HepG2 (cell line): ENCODE measurements around the gene EWSR1. TPM values are rescaled to one million over a fixed set of nuclear protein-coding genes. Genes with fewer than 3 reads are reported as not detected.
A peak's percentile ranks its signal among the peaks of the same experiment; 100 is the strongest.

Experiments used
- CBX2 ChIP-seq, 2 experiments: fragments of 200-600 bp in 1 of 2; sonication (generic); formaldehyde crosslinking in 1 of 2; IDR thresholded peaks; 2 replicates each; pipeline versions ENCODE4 v1.7.0 to v1.8.1; 2018 to 2022; ENCODE audit warnings: low read depth in 2 of 2, low read length in 1 of 2, mild to moderate bottlenecking in 1 of 2, missing genetic modification reagents in 1 of 2
- CCDC6 ChIP-seq: sonication (generic); formaldehyde crosslinking; IDR thresholded peaks from 2 replicates; pipeline ENCODE4 v1.8.1; 2022; ENCODE audit warnings: mild to moderate bottlenecking, missing genetic modification reagents, moderate library complexity
- CEBPB ChIP-seq: IDR thresholded peaks from 2 replicates; pipeline ENCODE4 v1.6.1; 2011; ENCODE audit warnings: low read depth, low read length, improper control_type of control experiment, borderline replicate concordance
- GPN1 ChIP-seq: sonication (generic); formaldehyde crosslinking; IDR thresholded peaks from 2 replicates; pipeline ENCODE4 v1.5.1; 2020; ENCODE audit warnings: missing genetic modification reagents, borderline replicate concordance
- KDM6A ChIP-seq: IDR thresholded peaks from 2 replicates; pipeline ENCODE4 v1.6.1; 2016; ENCODE audit warnings: low read depth
- POGZ ChIP-seq: sonication (generic); formaldehyde crosslinking; IDR thresholded peaks from 2 replicates; pipeline ENCODE4 v1.4.0; 2020; ENCODE audit warnings: mild to moderate bottlenecking, missing genetic modification reagents
- PRPF4 ChIP-seq: fragments of 200-400 bp; formaldehyde crosslinking; IDR thresholded peaks from 2 replicates; pipeline ENCODE4 v1.6.1; 2016; ENCODE audit warnings: low read length, low read depth; ENCODE audit not compliant: poor library complexity, severe bottlenecking
- RNF2 ChIP-seq: fragments of 450-650 bp; conservative IDR thresholded peaks from 2 replicates; pipeline ENCODE4 v1.6.1; 2016; ENCODE audit warnings: low read depth
- WIZ ChIP-seq: sonication (generic); formaldehyde crosslinking; IDR thresholded peaks from 2 replicates; pipeline ENCODE4 v1.5.1; 2020; ENCODE audit warnings: mild to moderate bottlenecking, missing genetic modification reagents
- ZBTB21 ChIP-seq: sonication (generic); formaldehyde crosslinking; IDR thresholded peaks from 2 replicates; pipeline ENCODE4 v1.4.0; 2020; ENCODE audit warnings: missing genetic modification reagents
- ZBTB38 ChIP-seq: sonication (generic); formaldehyde crosslinking; IDR thresholded peaks from 2 replicates; pipeline ENCODE4 v1.5.1; 2020; ENCODE audit warnings: mild to moderate bottlenecking, missing genetic modification reagents
- ZNF224 ChIP-seq: sonication (generic); formaldehyde crosslinking; IDR thresholded peaks from 2 replicates; pipeline ENCODE4 v1.5.0; 2020; ENCODE audit warnings: mild to moderate bottlenecking, missing genetic modification reagents
- ZNF264 ChIP-seq: sonication (generic); formaldehyde crosslinking; IDR thresholded peaks from 2 replicates; pipeline ENCODE4 v1.4.0; 2020; ENCODE audit warnings: missing genetic modification reagents
- ZNF430 ChIP-seq: sonication (generic); formaldehyde crosslinking; IDR thresholded peaks from 2 replicates; pipeline ENCODE4 v1.9.0; 2021; ENCODE audit warnings: mild to moderate bottlenecking, missing genetic modification reagents
- ZNF451 ChIP-seq: sonication (generic); formaldehyde crosslinking; IDR thresholded peaks from 2 replicates; pipeline ENCODE4 v1.5.0; 2020; ENCODE audit warnings: mild to moderate bottlenecking, missing genetic modification reagents
- ZNF556 ChIP-seq: sonication (generic); formaldehyde crosslinking; IDR thresholded peaks from 2 replicates; pipeline ENCODE4 v1.4.0; 2020; ENCODE audit warnings: mild to moderate bottlenecking, missing genetic modification reagents, borderline replicate concordance
- ZNF614 ChIP-seq: IDR thresholded peaks from 2 replicates; pipeline ENCODE4 v1.6.1; 2018; ENCODE audit warnings: missing biosample characterization, missing genetic modification reagents, inconsistent platforms, borderline replicate concordance
- ZNF737 ChIP-seq: sonication (generic); formaldehyde crosslinking; IDR thresholded peaks from 2 replicates; pipeline ENCODE4 v1.5.0; 2020; ENCODE audit warnings: missing genetic modification reagents, mild to moderate bottlenecking, borderline replicate concordance
- ZNF768 ChIP-seq: sonication (generic); formaldehyde crosslinking; IDR thresholded peaks from 2 replicates; pipeline ENCODE4 v1.4.0; 2020; ENCODE audit warnings: missing genetic modification reagents
- polyA plus RNA-seq, 8 experiments: library from polyadenylated mRNA; depleted of rRNA in 3 of 8; stranded (reverse) in 7 of 8; unstranded in 1 of 8; fragments of >200 nt; fragmentation: Illumina TruSeq in 4 of 8; extraction: Trizol in 4 of 8; gene quantifications; 2 replicates each; pipeline versions ENCODE4 v1.2.1 to v1.2.3, GENCODE V29; 2011 to 2016; ENCODE audit warnings: low read depth in 4 of 8, missing spikeins in 1 of 8, mixed read lengths in 1 of 8; ENCODE audit not compliant: insufficient read depth in 1 of 8
- total RNA-seq, 5 experiments: library from RNA; depleted of rRNA; stranded (reverse); fragments of >200 nt; fragmentation: Illumina TruSeq; extraction: Trizol; gene quantifications; 2 replicates each; pipeline ENCODE4 v1.2.3, GENCODE V29; 2016; ENCODE audit warnings: low read depth in 1 of 5
- TF ChIP-seq, protein P1 (sequence below): sonication (generic); formaldehyde crosslinking; IDR thresholded peaks from 2 replicates; pipeline ENCODE4 v1.8.0; 2022; ENCODE audit warnings: mild to moderate bottlenecking, missing genetic modification reagents; ENCODE audit not compliant: insufficient replicate concordance
- TF ChIP-seq, protein P2 (sequence below): sonication (generic); formaldehyde crosslinking; IDR thresholded peaks from 2 replicates; pipeline ENCODE4 v1.5.1; 2020; ENCODE audit warnings: mild to moderate bottlenecking, missing genetic modification reagents
- TF ChIP-seq, protein P3 (sequence below): sonication (generic); formaldehyde crosslinking; IDR thresholded peaks from 2 replicates; pipeline ENCODE4 v1.4.0; 2020; ENCODE audit warnings: low read depth, missing genetic modification reagents

EWSR1 gene
- total and polyA plus RNA-seq, 2 of the 13 experiments (the other 11 are each of a cell fraction or from before 2014, with no cell fraction given), result 211 to 326 TPM

DNA sequence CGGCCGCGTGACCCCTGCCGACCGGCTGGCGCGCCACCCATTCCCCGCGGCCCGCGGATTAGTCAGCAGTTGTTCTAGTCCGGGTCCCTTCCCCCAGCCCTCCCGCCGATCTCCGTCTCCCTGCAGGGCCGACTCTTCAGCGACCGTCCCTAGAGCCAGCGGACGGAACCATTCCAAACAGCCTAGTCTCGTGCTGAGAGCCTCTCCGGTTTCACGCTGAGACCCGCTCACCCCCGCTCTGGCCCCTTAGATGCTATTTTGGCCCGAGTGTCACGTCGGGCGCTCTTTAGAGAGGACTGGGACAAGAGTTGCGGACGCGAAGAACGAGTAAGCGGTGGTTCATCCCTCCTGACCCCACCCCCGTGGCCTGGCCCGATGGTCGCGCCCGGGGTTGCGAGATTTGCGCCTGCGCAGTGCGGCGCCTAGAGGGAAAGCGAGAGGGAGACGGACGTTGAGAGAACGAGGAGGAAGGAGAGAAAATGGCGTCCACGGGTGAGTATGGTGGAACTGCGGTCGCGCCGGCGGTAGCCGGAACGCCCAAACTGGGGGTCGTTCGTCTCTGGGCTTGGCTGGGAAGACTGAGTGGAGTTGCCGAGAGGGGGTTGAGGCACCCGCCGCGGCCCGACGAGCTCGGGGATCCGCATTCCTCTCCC is at the start of gene EWSR1, which contains the start of gene RHBDD3 (continued):
- peak; percentile 84; the same call in 1 of the 2 replicates for TF ChIP-seq ZNF556 (CRISPR knock-in tag)
- TF ChIP-seq ZNF224 (CRISPR knock-in tag), result peak; percentile 94
- no peak for TF ChIP-seq ZBTB21
- no peak for TF ChIP-seq ZNF614 (CRISPR knock-in tag)
- peak; percentile 75 for TF ChIP-seq POGZ (CRISPR knock-in tag)
- TF ChIP-seq, protein P1, sequence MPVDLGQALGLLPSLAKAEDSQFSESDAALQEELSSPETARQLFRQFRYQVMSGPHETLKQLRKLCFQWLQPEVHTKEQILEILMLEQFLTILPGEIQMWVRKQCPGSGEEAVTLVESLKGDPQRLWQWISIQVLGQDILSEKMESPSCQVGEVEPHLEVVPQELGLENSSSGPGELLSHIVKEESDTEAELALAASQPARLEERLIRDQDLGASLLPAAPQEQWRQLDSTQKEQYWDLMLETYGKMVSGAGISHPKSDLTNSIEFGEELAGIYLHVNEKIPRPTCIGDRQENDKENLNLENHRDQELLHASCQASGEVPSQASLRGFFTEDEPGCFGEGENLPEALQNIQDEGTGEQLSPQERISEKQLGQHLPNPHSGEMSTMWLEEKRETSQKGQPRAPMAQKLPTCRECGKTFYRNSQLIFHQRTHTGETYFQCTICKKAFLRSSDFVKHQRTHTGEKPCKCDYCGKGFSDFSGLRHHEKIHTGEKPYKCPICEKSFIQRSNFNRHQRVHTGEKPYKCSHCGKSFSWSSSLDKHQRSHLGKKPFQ (CRISPR knock-in tag), result peak; percentile 80
- TF ChIP-seq ZNF768 (CRISPR knock-in tag), result peak; percentile 47; the same call in 1 of the 2 replicates
- no peak for TF ChIP-seq ZNF264 (CRISPR knock-in tag)
- no peak for TF ChIP-seq GPN1
- TF ChIP-seq CCDC6 (CRISPR knock-in tag), result no peak; the same call in 1 of the 2 replicates
- TF ChIP-seq KDM6A (CRISPR knock-in tag), result no peak
- TF ChIP-seq CBX2 (IDR thresholded peaks at IDR 0.05; ENCODE audit: low read depth, low read length), result no peak
- no peak for TF ChIP-seq CBX2 (CRISPR knock-in tag; IDR thresholded peaks at IDR 0.05; ENCODE audit: low read depth)
- TF ChIP-seq ZNF451 (CRISPR knock-in tag), result no peak; the same call in 1 of the 2 replicates
- TF ChIP-seq PRPF4, result peak; percentile 88
- peak; percentile 52; the same call in 1 of the 2 replicates for TF ChIP-seq ZNF430 (CRISPR knock-in tag)
- no peak for TF ChIP-seq ZNF737
- TF ChIP-seq, protein P2, sequence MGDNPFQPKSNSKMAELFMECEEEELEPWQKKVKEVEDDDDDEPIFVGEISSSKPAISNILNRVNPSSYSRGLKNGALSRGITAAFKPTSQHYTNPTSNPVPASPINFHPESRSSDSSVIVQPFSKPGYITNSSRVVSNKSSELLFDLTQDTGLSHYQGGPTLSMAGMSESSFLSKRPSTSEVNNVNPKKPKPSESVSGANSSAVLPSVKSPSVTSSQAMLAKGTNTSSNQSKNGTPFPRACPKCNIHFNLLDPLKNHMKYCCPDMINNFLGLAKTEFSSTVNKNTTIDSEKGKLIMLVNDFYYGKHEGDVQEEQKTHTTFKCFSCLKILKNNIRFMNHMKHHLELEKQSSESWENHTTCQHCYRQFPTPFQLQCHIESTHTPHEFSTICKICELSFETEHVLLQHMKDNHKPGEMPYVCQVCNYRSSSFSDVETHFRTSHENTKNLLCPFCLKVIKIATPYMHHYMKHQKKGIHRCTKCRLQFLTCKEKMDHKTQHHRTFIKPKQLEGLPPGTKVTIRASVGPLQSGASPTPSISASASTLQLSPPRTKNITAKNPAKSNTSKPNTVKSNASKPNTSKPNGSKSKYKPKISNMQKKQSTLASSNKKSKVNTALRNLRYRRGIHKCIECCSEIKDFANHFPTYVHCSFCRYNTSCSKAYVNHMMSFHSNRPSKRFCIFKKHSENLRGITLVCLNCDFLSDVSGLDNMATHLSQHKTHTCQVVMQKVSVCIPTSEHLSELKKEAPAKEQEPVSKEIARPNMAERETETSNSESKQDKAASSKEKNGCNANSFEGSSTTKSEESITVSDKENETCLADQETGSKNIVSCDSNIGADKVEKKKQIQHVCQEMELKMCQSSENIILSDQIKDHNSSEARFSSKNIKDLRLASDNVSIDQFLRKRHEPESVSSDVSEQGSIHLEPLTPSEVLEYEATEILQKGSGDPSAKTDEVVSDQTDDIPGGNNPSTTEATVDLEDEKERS (CRISPR knock-in tag), result peak; percentile 92; the same call in 1 of the 2 replicates
- no peak; the same call in 1 of the 2 replicates for TF ChIP-seq RNF2
- peak; percentile 53; the same call in 1 of the 2 replicates for TF ChIP-seq CEBPB
- TF ChIP-seq, protein P3, sequence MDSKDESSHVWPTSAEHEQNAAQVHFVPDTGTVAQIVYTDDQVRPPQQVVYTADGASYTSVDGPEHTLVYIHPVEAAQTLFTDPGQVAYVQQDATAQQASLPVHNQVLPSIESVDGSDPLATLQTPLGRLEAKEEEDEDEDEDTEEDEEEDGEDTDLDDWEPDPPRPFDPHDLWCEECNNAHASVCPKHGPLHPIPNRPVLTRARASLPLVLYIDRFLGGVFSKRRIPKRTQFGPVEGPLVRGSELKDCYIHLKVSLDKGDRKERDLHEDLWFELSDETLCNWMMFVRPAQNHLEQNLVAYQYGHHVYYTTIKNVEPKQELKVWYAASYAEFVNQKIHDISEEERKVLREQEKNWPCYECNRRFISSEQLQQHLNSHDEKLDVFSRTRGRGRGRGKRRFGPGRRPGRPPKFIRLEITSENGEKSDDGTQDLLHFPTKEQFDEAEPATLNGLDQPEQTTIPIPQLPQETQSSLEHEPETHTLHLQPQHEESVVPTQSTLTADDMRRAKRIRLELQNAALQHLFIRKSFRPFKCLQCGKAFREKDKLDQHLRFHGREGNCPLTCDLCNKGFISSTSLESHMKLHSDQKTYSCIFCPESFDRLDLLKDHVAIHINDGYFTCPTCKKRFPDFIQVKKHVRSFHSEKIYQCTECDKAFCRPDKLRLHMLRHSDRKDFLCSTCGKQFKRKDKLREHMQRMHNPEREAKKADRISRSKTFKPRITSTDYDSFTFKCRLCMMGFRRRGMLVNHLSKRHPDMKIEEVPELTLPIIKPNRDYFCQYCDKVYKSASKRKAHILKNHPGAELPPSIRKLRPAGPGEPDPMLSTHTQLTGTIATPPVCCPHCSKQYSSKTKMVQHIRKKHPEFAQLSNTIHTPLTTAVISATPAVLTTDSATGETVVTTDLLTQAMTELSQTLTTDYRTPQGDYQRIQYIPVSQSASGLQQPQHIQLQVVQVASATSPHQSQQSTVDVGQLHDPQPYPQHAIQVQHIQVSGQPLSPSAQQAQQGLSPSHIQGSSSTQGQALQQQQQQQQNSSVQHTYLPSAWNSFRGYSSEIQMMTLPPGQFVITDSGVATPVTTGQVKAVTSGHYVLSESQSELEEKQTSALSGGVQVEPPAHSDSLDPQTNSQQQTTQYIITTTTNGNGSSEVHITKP (CRISPR knock-in tag), result peak; percentile 100
- 0 out of 2 replicates have a peak, but pooled peaks have one; percentile 25 for TF ChIP-seq WIZ (CRISPR knock-in tag)
- TF ChIP-seq ZBTB38 (CRISPR knock-in tag), result no peak
